Stimulated activated naive CD4-positive, alpha-beta T cell (primary cell): ENCODE measurements around the gene ALK.

Experiments used
- DNase-seq, 6 experiments: peaks; one replicate each; lab custom pipeline; 2025; lab: John Stamatoyannopoulos, UW

The ALK gene

GRCh38 chr2:29902356-29902755 lies 19.0 kb downstream of the ALK start:
- DNase-seq: no peak

- DNase-seq: no peak
These were observed 20.3 kb downstream of the ALK start for GRCh38 chr2:29900971-29901633.

GRCh38 chr2:29898999-29899398 lies 22.4 kb downstream of the ALK start:
- DNase-seq: no peak

- no peak for DNase-seq
These were observed 26.4 kb downstream of the ALK start for GRCh38 chr2:29894822-29895614.

GRCh38 chr2:29892585-29893259 lies 28.7 kb downstream of the ALK start:
- no peak for DNase-seq

GRCh38 chr2:29881089-29881730 lies 40.2 kb downstream of the ALK start:
- DNase-seq: no peak

- DNase-seq: no peak
These were observed 41.3 kb downstream of the ALK start for GRCh38 chr2:29880084-29880483.

GRCh38 chr2:29879456-29879855 lies 41.9 kb downstream of the ALK start:
- no peak for DNase-seq

GRCh38 chr2:29878898-29879297 lies 42.5 kb downstream of the ALK start:
- no peak for DNase-seq

- DNase-seq: no peak
These were observed 45.0 kb downstream of the ALK start for GRCh38 chr2:29876374-29876773.

- DNase-seq: no peak
These were observed 46.6 kb downstream of the ALK start for GRCh38 chr2:29874745-29875144.

- no peak for DNase-seq
These were observed 48.5 kb downstream of the ALK start for GRCh38 chr2:29872870-29873269.

GRCh38 chr2:29871541-29871940 lies 49.8 kb downstream of the ALK start:
- DNase-seq: no peak

- no peak for DNase-seq
These were observed 55.9 kb downstream of the ALK start for GRCh38 chr2:29865512-29865911.

GRCh38 chr2:29864988-29865387 lies 56.4 kb downstream of the ALK start:
- no peak for DNase-seq

GRCh38 chr2:29855924-29856639 lies 65.3 kb downstream of the ALK start:
- no peak for DNase-seq

- no peak for DNase-seq
These were observed 70.6 kb downstream of the ALK start for GRCh38 chr2:29850794-29851193.

GRCh38 chr2:29848566-29849310 lies 72.6 kb downstream of the ALK start:
- DNase-seq: no peak

- DNase-seq: no peak
These were observed 73.5 kb downstream of the ALK start for GRCh38 chr2:29847886-29848285.

- DNase-seq: no peak
These were observed 76.6 kb downstream of the ALK start for GRCh38 chr2:29844713-29845326.
